ENCODE data around the gene ZNF322. TPM values are rescaled to one million over a fixed set of nuclear protein-coding genes. Genes with fewer than 3 reads are reported as not detected.
"Not testable (repeated sequence)": the region's sequence is repeated elsewhere in the genome, so short reads cannot be mapped to it uniquely, and the experiment has no call there.

Gene ZNF322
- total RNA-seq, 1 experiment from 2014 or later: 39.1 TPM

GRCh38 chr6:26682435-26683042, 23.0 kb upstream of the ZNF322 start:
- H3K4ac ChIP-seq (ENCODE audit: low read depth, low read length); H3K23ac ChIP-seq (ENCODE audit: insufficient read length, low read depth, low read length); H3K18ac ChIP-seq (ENCODE audit: insufficient read length, low read depth, low read length); H3K23me2 ChIP-seq (ENCODE audit: insufficient read length, low read depth, low read length, poor library complexity, severe bottlenecking); H3K9me3 Mint-ChIP-seq; H3K79me2 ChIP-seq (ENCODE audit: insufficient read depth, low read length); H4K8ac ChIP-seq (replicated peaks; ENCODE audit: insufficient read length, low read depth, low read length); H3K4me1 Mint-ChIP-seq; DNase-seq; H3K4me1 ChIP-seq (ENCODE audit: insufficient read depth, low read length); H4K20me1 ChIP-seq (ENCODE audit: control insufficient read depth, insufficient read depth, insufficient read length); H3K27ac Mint-ChIP-seq; H3K4me2 ChIP-seq (ENCODE audit: insufficient read depth, insufficient read length, low read length); H2BK120ac ChIP-seq (ENCODE audit: low read depth, low read length, poor library complexity, severe bottlenecking); H3T11ph ChIP-seq (ENCODE audit: low read length); H4K91ac ChIP-seq (ENCODE audit: insufficient read length, low read depth, low read length); H2BK20ac ChIP-seq (ENCODE audit: low read depth, low read length, poor library complexity, severe bottlenecking); H3K14ac ChIP-seq (ENCODE audit: insufficient read depth, low read length); H2BK5ac ChIP-seq (ENCODE audit: insufficient read length, low read length); H3K27me3 ChIP-seq (ENCODE audit: insufficient read depth, low read length); H2AK5ac ChIP-seq (ENCODE audit: insufficient read length, low read length); H2AFZ ChIP-seq (ENCODE audit: low read length); H3K79me1 ChIP-seq (ENCODE audit: insufficient read depth, low read depth, low read length, poor library complexity, severe bottlenecking); H3K56ac ChIP-seq (ENCODE audit: insufficient read length, low read depth, low read length); H4K5ac ChIP-seq (ENCODE audit: insufficient read length, low read depth, low read length); H3K9ac ChIP-seq (ENCODE audit: extremely low read depth, insufficient read length, low read length); H3K27ac ChIP-seq (ENCODE audit: insufficient read length, low read depth, low read length); H3K4me3 Mint-ChIP-seq; H3K36me3 Mint-ChIP-seq (ENCODE audit: insufficient read depth in 1 of 3, low read depth in 3 of 3); H3K27me3 Mint-ChIP-seq (ENCODE audit: low read depth); H2BK12ac ChIP-seq (ENCODE audit: insufficient read length, low read depth, low read length); H2BK15ac ChIP-seq (ENCODE audit: low read depth, low read length); H3K9me3 ChIP-seq (ENCODE audit: control insufficient read depth, low read depth, low read length): not testable (repeated sequence)
- WGBS (ENCODE audit: extremely low coverage, insufficient read length, low lambda C conversion rate): no CpG with 5 or more reads among the region's 5 CpGs

- H4K5ac ChIP-seq (ENCODE audit: insufficient read length, low read depth, low read length); H3K27me3 ChIP-seq (ENCODE audit: insufficient read depth, low read length); H3K4me2 ChIP-seq (ENCODE audit: insufficient read depth, insufficient read length, low read length); H3T11ph ChIP-seq (ENCODE audit: low read length); H3K4me1 ChIP-seq (ENCODE audit: insufficient read depth, low read length); H2BK5ac ChIP-seq (ENCODE audit: insufficient read length, low read length); H2AFZ ChIP-seq (ENCODE audit: low read length); H3K4ac ChIP-seq (ENCODE audit: low read depth, low read length); H2BK120ac ChIP-seq (ENCODE audit: low read depth, low read length, poor library complexity, severe bottlenecking); DNase-seq; H3K79me1 ChIP-seq (ENCODE audit: insufficient read depth, low read depth, low read length, poor library complexity, severe bottlenecking); H4K20me1 ChIP-seq (ENCODE audit: control insufficient read depth, insufficient read depth, insufficient read length); H3K27me3 Mint-ChIP-seq (ENCODE audit: low read depth); H3K27ac Mint-ChIP-seq; H3K56ac ChIP-seq (ENCODE audit: insufficient read length, low read depth, low read length); H3K4me1 Mint-ChIP-seq; H3K9ac ChIP-seq (ENCODE audit: extremely low read depth, insufficient read length, low read length); H3K27ac ChIP-seq (ENCODE audit: insufficient read length, low read depth, low read length); H4K91ac ChIP-seq (ENCODE audit: insufficient read length, low read depth, low read length); H4K8ac ChIP-seq (replicated peaks; ENCODE audit: insufficient read length, low read depth, low read length); H3K18ac ChIP-seq (ENCODE audit: insufficient read length, low read depth, low read length); H3K23ac ChIP-seq (ENCODE audit: insufficient read length, low read depth, low read length); H2BK20ac ChIP-seq (ENCODE audit: low read depth, low read length, poor library complexity, severe bottlenecking); H2BK12ac ChIP-seq (ENCODE audit: insufficient read length, low read depth, low read length); H3K36me3 Mint-ChIP-seq (ENCODE audit: insufficient read depth in 1 of 3, low read depth in 3 of 3); H3K4me3 Mint-ChIP-seq; H2BK15ac ChIP-seq (ENCODE audit: low read depth, low read length); H3K9me3 Mint-ChIP-seq; H3K14ac ChIP-seq (ENCODE audit: insufficient read depth, low read length); H3K79me2 ChIP-seq (ENCODE audit: insufficient read depth, low read length); H3K9me3 ChIP-seq (ENCODE audit: control insufficient read depth, low read depth, low read length); H3K23me2 ChIP-seq (ENCODE audit: insufficient read length, low read depth, low read length, poor library complexity, severe bottlenecking); H2AK5ac ChIP-seq (ENCODE audit: insufficient read length, low read length): not testable (repeated sequence)
- WGBS (ENCODE audit: extremely low coverage, insufficient read length, low lambda C conversion rate): no CpG with 5 or more reads among the region's 5 CpGs
Measured at GRCh38 chr6:26673287-26673686, 13.7 kb upstream of the ZNF322 start.
